ENCODE results near the gene HPRT1. TPM values are rescaled to one million over a fixed set of nuclear protein-coding genes. Genes with fewer than 3 reads are reported as not detected.

The HPRT1 gene
- total RNA-seq, 8 experiments from 2014 or later = 4.1 to 24.0 (median 10.7) TPM

GRCh38 chrX:134533352-134533751 lies 73.4 kb downstream of the HPRT1 start:
- Histone ChIP-seq H3K27ac (no peak overlapping the region), H3K4me3 (no peak overlapping the region), H3K4me1 (replicated peaks in 1 of 2) (peaks cover 2 to 21% of the 10 kb centered on the region in 2 donors)
- ATAC-seq (replicated peaks in 6 of 8) = no peak
- WGBS, 10 experiments = 0 to 100% (median 59%) methylated on average over 1 to 5 of the region's 9 CpGs; no CpG with 5 or more reads in 5 of the 10 experiments
- in situ Hi-C loops (cut with MboI; ENCODE audit: low pct_unique_long_range_greater_than_20kb in 2 of 9, low sequenced_read_pairs in 9 of 9, unreplicated experiment in 9 of 9) = no loop called here

GRCh38 chrX:134533952-134534351 lies 74.0 kb downstream of the HPRT1 start:
- in situ Hi-C loops (cut with MboI; ENCODE audit: low pct_unique_long_range_greater_than_20kb in 2 of 9, low sequenced_read_pairs in 9 of 9, unreplicated experiment in 9 of 9) = no loop called here
- Histone ChIP-seq H3K27ac (no peak overlapping the region), H3K4me1 (replicated peaks in 1 of 2) (peaks cover 2 to 22% of the 10 kb centered on the region in 2 donors), H3K4me3 (no peak overlapping the region)
- ATAC-seq (replicated peaks in 6 of 8) = no peak
- WGBS, 10 experiments = 20 to 100% (median 41%) methylated on average over 1 to 4 of the region's 4 CpGs; no CpG with 5 or more reads in 4 of the 10 experiments

GRCh38 chrX:134537179-134537955 lies 77.4 kb downstream of the HPRT1 start:
- no peak overlapping the region for H3K4me3 ChIP-seq
- peak overlapping the region in 1 of 2 donors; percentile 35 for H3K27ac ChIP-seq
- 0 to 60% (median 17%) methylated on average over 1 to 5 of the region's 5 CpGs; no CpG with 5 or more reads in 6 of the 10 experiments for WGBS, 10 experiments
- in situ Hi-C loops (cut with MboI; ENCODE audit: low pct_unique_long_range_greater_than_20kb in 2 of 9, low sequenced_read_pairs in 9 of 9, unreplicated experiment in 9 of 9) = no loop called here
- peak; percentile 22 to 83 (median 68) for ATAC-seq (replicated peaks in 6 of 8)
- peaks cover 2 to 17% of the 10 kb centered on the region in 2 donors for H3K4me1 ChIP-seq (replicated peaks in 1 of 2)

GRCh38 chrX:134538316-134538715 lies 78.4 kb downstream of the HPRT1 start:
- Histone ChIP-seq H3K4me3 (no peak overlapping the region), H3K27ac (no peak overlapping the region), H3K4me1 (replicated peaks in 1 of 2) (peaks cover 2 to 17% of the 10 kb centered on the region in 2 donors)
- in situ Hi-C loops (cut with MboI; ENCODE audit: low pct_unique_long_range_greater_than_20kb in 2 of 9, low sequenced_read_pairs in 9 of 9, unreplicated experiment in 9 of 9) = no loop called here
- ATAC-seq (replicated peaks in 6 of 8) = peak in 1 of 8 experiments; percentile 9
- 34% methylated on average over 5 of the region's 5 CpGs; no CpG with 5 or more reads in 9 of the 10 experiments for WGBS, 10 experiments

- Histone ChIP-seq H3K27ac (no peak overlapping the region), H3K4me3 (no peak overlapping the region), H3K4me1 (replicated peaks in 1 of 2) (peaks cover 8 to 15% of the 10 kb centered on the region in 2 donors)
- in situ Hi-C loops (cut with MboI; ENCODE audit: low pct_unique_long_range_greater_than_20kb in 2 of 9, low sequenced_read_pairs in 9 of 9, unreplicated experiment in 9 of 9) = no loop called here
- WGBS, 10 experiments = 40 to 83% (median 75%) methylated on average over 1 to 3 of the region's 3 CpGs; no CpG with 5 or more reads in 7 of the 10 experiments
- ATAC-seq (replicated peaks in 6 of 8) = no peak
Measured at GRCh38 chrX:134541906-134542305, 81.9 kb downstream of the HPRT1 start.

GRCh38 chrX:134542485-134542884 lies 82.5 kb downstream of the HPRT1 start:
- in situ Hi-C loops (cut with MboI; ENCODE audit: low pct_unique_long_range_greater_than_20kb in 2 of 9, low sequenced_read_pairs in 9 of 9, unreplicated experiment in 9 of 9) = no loop called here
- peak in 2 of 8 experiments; percentile 40 to 53 for ATAC-seq (replicated peaks in 6 of 8)

GRCh38 chrX:134543288-134543687 lies 83.3 kb downstream of the HPRT1 start:
- Histone ChIP-seq H3K27ac (no peak overlapping the region), H3K4me1 (replicated peaks in 1 of 2) (peaks cover 4 to 6% of the 10 kb centered on the region in 2 donors), H3K4me3 (no peak overlapping the region)
- ATAC-seq (replicated peaks in 6 of 8) = no peak
- in situ Hi-C loops (cut with MboI; ENCODE audit: low pct_unique_long_range_greater_than_20kb in 2 of 9, low sequenced_read_pairs in 9 of 9, unreplicated experiment in 9 of 9) = no loop called here
- 35 to 80% (median 50%) methylated on average over 1 to 3 of the region's 3 CpGs; no CpG with 5 or more reads in 7 of the 10 experiments for WGBS, 10 experiments

More at GRCh38 chrX:134542485-134542884, 82.5 kb downstream of the HPRT1 start:
- H3K27ac ChIP-seq = no peak overlapping the region
- no peak overlapping the region for H3K4me3 ChIP-seq
- peaks cover 6 to 9% of the 10 kb centered on the region in 2 donors for H3K4me1 ChIP-seq (replicated peaks in 1 of 2)
- 17% methylated on average over 2 of the region's 2 CpGs; no CpG with 5 or more reads in 9 of the 10 experiments for WGBS, 10 experiments

GRCh38 chrX:134544135-134544512 lies 84.2 kb downstream of the HPRT1 start:
- in situ Hi-C loops (cut with MboI; ENCODE audit: low pct_unique_long_range_greater_than_20kb in 2 of 9, low sequenced_read_pairs in 9 of 9, unreplicated experiment in 9 of 9) = no loop called here
- ATAC-seq (replicated peaks in 6 of 8) = peak in 1 of 8 experiments; percentile 16

GRCh38 chrX:134544513-134545151 lies 84.7 kb downstream of the HPRT1 start:
- Histone ChIP-seq H3K4me1 (replicated peaks in 1 of 2) (peaks cover 0 to 6% of the 10 kb centered on the region in 2 donors), H3K4me3 (peak overlapping the region; percentile 18 to 32 (median 29)), H3K27ac (peak overlapping the region in 1 of 2 donors; percentile 52)
- in situ Hi-C loops (cut with MboI; ENCODE audit: low pct_unique_long_range_greater_than_20kb in 2 of 9, low sequenced_read_pairs in 9 of 9, unreplicated experiment in 9 of 9) = no loop called here
- WGBS, 10 experiments = 23 to 37% (median 29%) methylated on average over 2 to 8 of the region's 52 CpGs; no CpG with 5 or more reads in 6 of the 10 experiments
- peak in 4 of 8 experiments; percentile 46 to 62 (median 60) for ATAC-seq (replicated peaks in 6 of 8)

More at GRCh38 chrX:134544135-134544512, 84.2 kb downstream of the HPRT1 start:
- no peak overlapping the region for H3K27ac ChIP-seq
- 0 to 62% (median 18%) methylated on average over 1 to 6 of the region's 6 CpGs; no CpG with 5 or more reads in 4 of the 10 experiments for WGBS, 10 experiments
- H3K4me1 ChIP-seq (replicated peaks in 1 of 2) = peaks cover 0 to 6% of the 10 kb centered on the region in 2 donors
- peak overlapping the region in 4 of 5 donors; percentile 18 to 30 (median 26) for H3K4me3 ChIP-seq

GRCh38 chrX:134545510-134545909 lies 85.5 kb downstream of the HPRT1 start:
- H3K4me3 ChIP-seq = no peak overlapping the region
- in situ Hi-C loops (cut with MboI; ENCODE audit: low pct_unique_long_range_greater_than_20kb in 2 of 9, low sequenced_read_pairs in 9 of 9, unreplicated experiment in 9 of 9) = no loop called here
- H3K4me1 ChIP-seq (replicated peaks in 1 of 2) = peaks cover 0 to 9% of the 10 kb centered on the region in 2 donors
- WGBS, 10 experiments = no CpG with 5 or more reads among the region's 20 CpGs
- ATAC-seq (replicated peaks in 6 of 8) = no peak
- H3K27ac ChIP-seq = no peak overlapping the region

- peaks cover 0 to 9% of the 10 kb centered on the region in 2 donors for H3K4me1 ChIP-seq (replicated peaks in 1 of 2)
- ATAC-seq (replicated peaks in 6 of 8) = no peak
- in situ Hi-C loops (cut with MboI; ENCODE audit: low pct_unique_long_range_greater_than_20kb in 2 of 9, low sequenced_read_pairs in 9 of 9, unreplicated experiment in 9 of 9) = no loop called here
- 80% methylated on average over 8 of the region's 35 CpGs; no CpG with 5 or more reads in 9 of the 10 experiments for WGBS, 10 experiments
- no peak overlapping the region for H3K27ac ChIP-seq
- no peak overlapping the region for H3K4me3 ChIP-seq
Measured at GRCh38 chrX:134546187-134546586, 86.2 kb downstream of the HPRT1 start.

GRCh38 chrX:134547047-134547679 lies 87.2 kb downstream of the HPRT1 start:
- WGBS, 10 experiments = 0 to 86% (median 33%) methylated on average over 1 to 7 of the region's 7 CpGs
- Histone ChIP-seq H3K4me1 (replicated peaks in 1 of 2) (peaks cover 0 to 9% of the 10 kb centered on the region in 2 donors), H3K27ac (no peak overlapping the region), H3K4me3 (peak overlapping the region in 2 of 5 donors; percentile 48 to 82)
- in situ Hi-C loops (cut with MboI; ENCODE audit: low pct_unique_long_range_greater_than_20kb in 2 of 9, low sequenced_read_pairs in 9 of 9, unreplicated experiment in 9 of 9) = no loop called here
- ATAC-seq (replicated peaks in 6 of 8) = no peak

Measured in motor neuron (in vitro differentiated cells).